ENCODE data around the gene MAMLD1.

The MAMLD1 gene

GRCh38 chrX:150487369-150488094 lies 124.4 kb downstream of the MAMLD1 start:
- CTCF ChIA-PET = interaction anchor here (0.6 kb wide), 1 partner anchor 15 kb away, joined by 3 read pairs; no protein-coding TSS in a partner anchor
- no peak overlapping the region for H3K27ac ChIP-seq
- POLR2A ChIA-PET (ENCODE audit: low non-redundant PET) = no interaction called here
- TF ChIP-seq CTCF (conservative IDR thresholded peaks at IDR 0.05; ENCODE audit: low read depth) = no peak
- no peak for DNase-seq (ENCODE audit: low spot score)

- TF ChIP-seq CTCF (conservative IDR thresholded peaks at IDR 0.05; ENCODE audit: low read depth) = no peak
- no peak for DNase-seq (ENCODE audit: low spot score)
- CTCF ChIA-PET = no interaction called here
- POLR2A ChIA-PET (ENCODE audit: low non-redundant PET) = no interaction called here
- no peak overlapping the region for H3K27ac ChIP-seq
Measured at GRCh38 chrX:150489359-150490015, 126.4 kb downstream of the MAMLD1 start.

GRCh38 chrX:150495496-150495895 lies 132.4 kb downstream of the MAMLD1 start:
- no peak for TF ChIP-seq CTCF (conservative IDR thresholded peaks at IDR 0.05; ENCODE audit: low read depth)
- no peak for DNase-seq (ENCODE audit: low spot score)
- no peak overlapping the region for H3K27ac ChIP-seq
- ChIA-PET POLR2A (ENCODE audit: low non-redundant PET) (no interaction called here), CTCF (no interaction called here)

GRCh38 chrX:150499240-150499639 lies 136.1 kb downstream of the MAMLD1 start:
- no peak for DNase-seq (ENCODE audit: low spot score)
- CTCF ChIA-PET = interaction anchor here (0.5 kb wide), 1 partner anchor 183 kb away, joined by 4 read pairs; no protein-coding TSS in a partner anchor

GRCh38 chrX:150502091-150502490 lies 139.0 kb downstream of the MAMLD1 start:
- CTCF ChIA-PET = interaction anchor here (0.7 kb wide), 1 partner anchor 14 kb away, joined by 3 read pairs; no protein-coding TSS in a partner anchor
- no peak overlapping the region for H3K27ac ChIP-seq
- POLR2A ChIA-PET (ENCODE audit: low non-redundant PET) = no interaction called here
- no peak for TF ChIP-seq CTCF (conservative IDR thresholded peaks at IDR 0.05; ENCODE audit: low read depth)
- no peak for DNase-seq (ENCODE audit: low spot score)

More at GRCh38 chrX:150499240-150499639, 136.1 kb downstream of the MAMLD1 start:
- no peak for TF ChIP-seq CTCF (conservative IDR thresholded peaks at IDR 0.05; ENCODE audit: low read depth)
- POLR2A ChIA-PET (ENCODE audit: low non-redundant PET) = no interaction called here
- H3K27ac ChIP-seq = no peak overlapping the region

GRCh38 chrX:150502979-150503897 lies 140.1 kb downstream of the MAMLD1 start:
- H3K27ac ChIP-seq = no peak overlapping the region
- CTCF ChIA-PET = no interaction called here
- no peak for DNase-seq (ENCODE audit: low spot score)
- no peak for TF ChIP-seq CTCF (conservative IDR thresholded peaks at IDR 0.05; ENCODE audit: low read depth)
- POLR2A ChIA-PET (ENCODE audit: low non-redundant PET) = no interaction called here

Measured in RWPE1 (cell line).